HG02981 (cell line): Measurements from ENCODE around the gene MYH16.
"Not testable (repeated sequence)": the region's sequence is repeated elsewhere in the genome, so short reads cannot be mapped to it uniquely, and the experiment has no call there.

Experiments used
- ATAC-seq: cut with Tn5 transposase; IDR thresholded peaks from one replicate; pipeline ENCODE4 v1.9.1; 2021; ENCODE audit warnings: mild to moderate bottlenecking, moderate library complexity; ENCODE audit not compliant: unreplicated experiment

Gene MYH16

DNA sequence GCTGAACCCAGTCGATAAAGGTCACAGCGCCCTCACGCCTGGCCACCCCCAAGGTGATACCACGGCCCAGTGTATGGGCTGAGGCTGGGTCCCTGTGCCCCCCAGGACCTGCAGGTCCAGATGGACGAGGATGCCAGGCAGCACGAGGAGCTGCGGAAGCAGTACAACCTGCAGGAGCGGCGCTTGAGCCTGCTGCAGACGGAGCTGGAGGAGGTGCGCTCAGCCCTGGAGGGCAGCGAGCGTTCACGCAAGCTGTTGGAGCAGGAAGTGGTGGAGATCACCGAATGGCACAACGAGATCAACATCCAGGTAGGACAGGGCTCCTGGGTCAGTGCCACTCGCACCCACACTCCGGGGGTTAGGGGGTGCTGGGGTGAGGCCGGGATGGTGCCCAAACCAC is 28.9 kb downstream of the MYH16 start:
- ATAC-seq = no peak

DNA sequence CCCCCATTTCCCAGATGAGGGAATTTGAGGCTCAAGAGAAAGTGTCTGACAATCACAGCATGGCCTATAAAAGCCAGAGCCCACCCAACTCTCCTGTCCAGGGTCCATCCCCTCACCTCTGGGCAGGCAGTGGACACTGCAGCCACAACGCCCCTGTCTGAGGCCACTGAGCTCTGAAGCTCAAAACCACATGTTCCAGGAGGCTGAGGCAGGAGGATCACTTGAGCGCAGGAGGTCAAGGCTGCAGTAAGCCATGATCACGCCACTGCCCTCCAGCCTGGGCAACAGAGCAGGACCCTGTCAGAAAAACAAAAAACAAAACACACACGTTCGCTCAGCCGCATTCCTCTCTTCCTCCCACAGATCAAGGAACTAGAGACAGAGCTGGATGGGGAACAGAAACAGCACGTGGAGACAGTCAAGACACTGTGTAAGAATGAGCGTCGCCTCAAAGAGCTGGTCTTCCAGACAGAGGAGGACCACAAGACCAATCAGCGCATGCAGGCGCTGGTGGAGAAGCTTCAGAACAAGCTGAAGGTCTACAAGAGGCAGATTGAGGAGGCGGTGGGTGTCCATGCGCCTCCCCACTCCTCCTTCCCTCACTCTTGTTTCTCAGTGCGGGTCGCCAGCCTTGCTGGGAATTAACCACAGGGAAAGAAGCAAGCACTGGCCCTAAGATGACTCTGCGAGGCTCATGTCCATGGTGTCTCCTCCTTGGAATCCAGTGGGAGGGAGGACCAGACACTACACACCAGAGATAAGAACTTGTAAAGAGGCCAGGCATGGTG is 33.0 kb downstream of the MYH16 start:
- no peak for ATAC-seq

DNA sequence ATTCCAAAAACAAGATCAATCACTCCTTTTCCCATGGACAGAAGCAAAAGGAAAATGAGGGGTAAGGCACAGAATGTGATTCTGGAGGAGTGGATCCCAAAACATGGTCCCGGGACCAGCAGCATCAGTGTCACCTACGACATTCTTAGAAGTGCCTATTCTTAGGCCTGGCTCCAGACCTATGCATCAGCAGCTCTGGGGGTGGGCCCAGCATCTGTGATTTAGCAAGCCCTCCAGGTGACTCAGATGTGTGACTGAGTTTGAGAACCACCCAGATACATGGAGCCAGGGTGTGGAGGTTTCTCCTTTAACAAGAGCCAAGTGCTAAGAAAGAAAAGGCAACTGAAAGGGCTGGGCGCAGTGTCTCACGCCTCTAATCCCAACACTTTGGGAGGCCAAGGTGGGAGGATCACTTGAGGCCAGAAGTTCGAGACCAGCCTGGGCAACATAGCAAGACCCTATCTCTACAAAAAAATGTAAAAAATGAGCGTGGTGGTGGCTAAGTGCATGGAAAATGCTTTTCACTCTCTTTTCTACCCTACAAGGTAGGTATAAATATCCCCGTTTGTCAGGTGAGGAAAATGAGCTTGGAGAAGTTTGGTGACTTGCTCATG is 35.9 kb downstream of the MYH16 start:
- no peak for ATAC-seq

DNA sequence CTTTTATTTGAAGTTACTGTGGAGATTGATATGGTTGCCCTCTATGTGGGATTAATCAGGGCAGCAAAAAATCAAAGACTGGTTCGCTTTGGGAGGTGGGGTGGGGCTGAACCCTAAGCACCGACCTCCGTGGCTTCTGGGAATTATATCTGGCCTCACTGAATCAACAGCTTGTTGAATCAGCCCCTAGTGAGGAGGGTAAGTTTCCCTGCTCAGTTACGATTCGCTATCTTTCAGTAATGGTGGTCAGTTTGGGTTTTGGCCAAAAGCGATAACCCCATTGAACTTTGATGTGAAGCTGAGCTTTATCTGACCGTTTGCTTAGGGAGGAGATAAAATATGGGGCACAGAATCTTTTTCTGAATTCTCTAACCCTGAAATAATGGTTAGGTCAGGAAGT is 36.5 kb downstream of the MYH16 start:
- no peak for ATAC-seq

DNA sequence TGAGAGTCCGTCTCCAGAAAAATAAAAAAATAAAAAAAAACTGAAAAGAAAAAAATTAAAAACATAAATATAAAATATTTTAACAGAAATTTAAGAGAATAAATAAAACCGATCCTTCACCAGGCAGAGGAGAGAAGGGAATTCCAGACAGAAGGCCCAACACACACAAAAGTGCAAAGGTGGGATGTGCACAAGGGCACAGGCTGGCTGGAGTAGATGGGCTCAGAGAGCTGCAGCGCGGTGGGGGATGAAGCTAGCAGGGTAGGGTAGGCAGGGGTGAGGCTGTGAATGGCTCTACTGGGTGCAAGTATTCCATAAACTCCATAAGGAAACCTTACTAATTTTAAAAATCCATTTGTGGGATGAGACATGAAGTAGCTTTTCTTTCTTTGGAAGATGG is 37.4 kb downstream of the MYH16 start:
- no peak for ATAC-seq

DNA sequence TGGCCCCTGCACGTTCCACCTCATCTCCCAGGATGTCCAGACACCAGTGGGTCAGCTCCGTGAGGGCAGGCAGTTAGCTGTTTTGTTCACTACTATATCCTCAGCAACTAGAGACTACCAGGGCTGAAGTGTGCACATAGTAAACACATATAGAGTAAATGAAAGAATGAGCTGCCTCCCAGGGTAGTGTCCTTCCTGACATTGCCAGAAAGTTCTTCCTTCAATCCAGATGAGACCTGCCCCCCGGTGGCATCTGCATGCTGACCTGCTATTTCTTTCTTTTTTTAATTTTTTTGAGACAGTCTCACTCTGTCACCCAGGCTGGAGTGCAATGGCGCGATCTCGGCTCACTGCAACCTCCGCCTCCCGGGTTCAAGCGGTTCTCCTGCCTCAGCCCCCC is 39.1 kb downstream of the MYH16 start:
- ATAC-seq = no peak

DNA sequence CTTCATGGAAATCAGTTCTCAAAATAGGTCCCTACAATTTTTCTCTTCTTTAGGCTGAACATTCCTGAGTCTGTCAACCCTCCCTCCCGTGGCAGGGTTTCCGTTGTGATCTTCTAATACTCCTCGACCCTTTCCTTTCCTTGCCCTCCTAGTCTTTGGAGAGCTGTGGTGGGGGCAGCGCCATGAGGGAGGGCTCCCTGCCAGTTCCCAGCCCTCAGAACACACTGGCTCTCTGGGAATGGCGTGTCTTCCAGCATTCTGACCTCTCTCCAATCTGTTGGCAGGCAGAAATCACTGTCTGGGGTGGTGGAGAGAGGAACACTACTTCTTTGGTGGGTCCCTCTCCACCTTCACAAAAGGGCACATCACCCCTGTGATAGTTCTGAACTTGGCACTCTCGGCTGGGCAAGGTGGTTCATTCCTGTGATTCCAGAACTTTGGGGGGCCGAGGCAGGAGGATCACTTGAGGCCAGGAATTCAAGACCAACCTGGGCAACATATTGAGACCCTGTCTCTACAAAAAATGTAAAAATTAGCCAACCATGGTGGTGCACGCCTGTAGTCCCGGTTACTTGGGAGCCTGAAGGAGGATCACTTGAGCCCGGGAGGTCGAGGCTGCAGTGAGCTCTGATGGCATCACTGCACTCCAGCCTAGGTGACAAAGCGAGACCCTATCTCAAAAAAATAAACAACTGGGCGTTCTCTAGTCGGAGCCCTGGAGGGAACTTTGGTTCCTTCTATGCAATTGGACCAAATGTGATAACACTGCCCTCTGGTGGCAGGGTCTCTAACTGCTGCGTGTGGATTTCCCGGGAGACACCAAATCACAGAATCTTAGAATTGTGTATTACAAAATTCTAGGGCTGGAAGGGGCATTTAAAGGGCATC is 39.9 kb downstream of the MYH16 start:
- ATAC-seq = no peak

DNA sequence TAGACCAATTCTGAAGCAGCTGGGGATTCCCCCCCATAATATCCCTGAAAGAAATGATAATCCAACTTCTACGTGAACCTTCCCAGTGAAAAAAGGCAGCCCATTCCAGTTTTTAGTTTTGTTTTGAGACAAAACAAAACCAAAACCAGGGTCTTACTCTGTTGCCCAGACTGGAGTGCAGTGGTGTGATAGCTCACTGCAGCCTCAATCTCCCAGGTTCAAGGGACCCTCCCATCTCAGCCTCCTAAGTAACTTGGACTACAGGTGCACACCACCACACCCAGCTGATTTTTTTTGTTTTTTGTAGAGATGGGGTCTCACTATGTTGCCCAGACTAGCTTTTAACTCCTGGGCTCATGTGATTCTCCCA is 40.5 kb downstream of the MYH16 start:
- ATAC-seq = no peak

DNA sequence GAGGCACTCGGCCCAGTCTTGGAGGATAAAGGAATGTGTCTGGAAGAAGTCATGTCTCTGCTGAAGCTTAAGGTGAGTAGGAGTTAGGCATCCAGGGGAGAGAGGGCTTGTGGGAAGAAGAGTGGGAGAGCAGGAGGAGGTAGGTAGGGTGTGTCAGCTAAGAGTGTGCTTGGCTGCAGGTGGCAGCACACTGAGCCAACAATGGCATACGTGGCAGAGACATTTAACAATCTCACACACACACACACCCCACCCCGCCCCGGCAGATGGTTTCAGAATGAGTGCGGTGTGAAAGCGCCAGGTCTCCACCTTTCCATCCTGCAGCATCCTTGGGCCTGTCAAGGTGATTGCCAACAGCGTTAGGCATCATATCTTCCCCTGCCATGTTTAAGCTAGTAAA is 41.9 kb downstream of the MYH16 start:
- ATAC-seq = no peak

DNA sequence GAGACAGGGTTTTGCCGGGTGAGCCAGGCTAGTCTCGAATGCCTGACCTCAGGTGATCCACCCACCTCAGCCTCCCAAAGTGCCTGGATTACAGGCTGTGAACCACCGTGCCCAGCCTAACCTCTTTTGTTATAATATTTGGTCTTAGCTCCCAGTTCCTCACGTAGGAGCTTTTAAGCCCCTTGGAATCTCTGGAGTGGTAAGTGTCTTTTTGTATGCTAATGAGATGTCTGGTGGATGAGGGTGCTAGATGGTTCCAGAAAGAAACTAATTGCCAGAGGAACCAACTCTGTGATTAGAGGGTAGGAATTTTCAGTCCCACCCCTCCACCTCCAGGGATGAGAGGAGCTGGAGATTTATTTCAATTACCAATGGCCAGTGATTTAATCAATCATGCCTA is 47.7 kb downstream of the MYH16 start:
- ATAC-seq = no peak

DNA sequence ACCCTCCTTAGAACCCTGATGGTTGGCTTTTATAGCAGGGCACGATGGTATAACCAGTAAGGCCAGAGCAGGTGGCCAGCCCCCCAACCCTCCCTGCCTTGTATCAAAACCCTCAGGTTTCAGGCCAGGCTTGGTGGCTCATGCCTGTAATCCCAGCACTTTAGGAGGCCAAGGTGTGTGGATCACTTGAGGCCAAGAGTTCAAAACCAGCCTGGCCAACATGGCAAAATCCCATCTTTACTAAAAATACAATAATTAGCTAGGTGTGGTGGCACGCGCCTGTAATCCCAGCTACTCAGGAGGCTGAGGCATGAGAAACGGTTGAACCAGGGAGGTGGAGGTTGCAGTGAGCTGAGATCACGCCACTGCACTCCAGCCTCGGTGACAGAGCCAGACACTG is 50.0 kb downstream of the MYH16 start:
- not testable (repeated sequence) for ATAC-seq

DNA sequence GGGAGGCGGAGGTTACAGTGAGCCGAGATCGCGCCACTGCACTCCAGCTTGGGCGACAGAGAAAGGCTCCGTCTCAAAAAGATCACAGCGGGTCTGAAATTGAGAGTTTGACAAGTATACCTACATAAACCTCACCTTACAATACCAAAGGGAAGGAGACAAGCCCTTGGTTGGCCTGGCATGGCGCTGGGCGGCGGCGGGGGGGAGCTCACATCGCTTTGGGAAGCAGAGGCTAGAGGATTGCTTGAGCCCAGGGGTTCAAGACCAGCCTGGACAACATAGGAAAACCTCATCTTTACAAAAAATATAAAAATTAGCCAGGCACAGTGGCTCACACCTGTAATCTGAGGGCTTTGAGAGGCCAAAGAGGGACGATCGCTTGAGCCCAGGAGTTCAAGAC is 51.9 kb downstream of the MYH16 start:
- no peak for ATAC-seq

DNA sequence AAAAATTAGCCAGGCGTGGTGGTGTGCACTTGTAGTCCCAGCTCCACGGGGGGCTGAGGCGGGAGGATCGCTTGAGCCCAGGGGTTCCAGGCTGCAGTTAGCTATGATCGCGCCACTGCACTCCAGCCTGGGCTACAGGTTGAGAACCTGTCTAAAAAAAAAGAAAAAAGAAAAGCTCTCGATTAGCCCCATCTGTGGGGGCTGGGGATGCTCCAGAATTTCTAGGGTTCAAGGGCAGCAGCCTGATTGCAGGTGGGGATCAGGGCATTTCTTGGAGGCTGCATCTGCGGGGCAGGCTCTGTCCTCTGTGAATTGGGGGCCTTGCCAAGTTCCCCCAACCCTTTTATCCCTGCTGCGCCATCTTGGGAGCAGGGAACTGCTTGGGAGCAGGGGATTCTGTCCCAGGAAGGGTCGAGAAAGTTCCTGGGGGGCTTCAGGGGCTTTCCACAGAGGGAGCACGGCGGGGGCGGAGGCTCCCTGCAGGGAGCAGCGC is 52.4 kb downstream of the MYH16 start:
- ATAC-seq = no peak

DNA sequence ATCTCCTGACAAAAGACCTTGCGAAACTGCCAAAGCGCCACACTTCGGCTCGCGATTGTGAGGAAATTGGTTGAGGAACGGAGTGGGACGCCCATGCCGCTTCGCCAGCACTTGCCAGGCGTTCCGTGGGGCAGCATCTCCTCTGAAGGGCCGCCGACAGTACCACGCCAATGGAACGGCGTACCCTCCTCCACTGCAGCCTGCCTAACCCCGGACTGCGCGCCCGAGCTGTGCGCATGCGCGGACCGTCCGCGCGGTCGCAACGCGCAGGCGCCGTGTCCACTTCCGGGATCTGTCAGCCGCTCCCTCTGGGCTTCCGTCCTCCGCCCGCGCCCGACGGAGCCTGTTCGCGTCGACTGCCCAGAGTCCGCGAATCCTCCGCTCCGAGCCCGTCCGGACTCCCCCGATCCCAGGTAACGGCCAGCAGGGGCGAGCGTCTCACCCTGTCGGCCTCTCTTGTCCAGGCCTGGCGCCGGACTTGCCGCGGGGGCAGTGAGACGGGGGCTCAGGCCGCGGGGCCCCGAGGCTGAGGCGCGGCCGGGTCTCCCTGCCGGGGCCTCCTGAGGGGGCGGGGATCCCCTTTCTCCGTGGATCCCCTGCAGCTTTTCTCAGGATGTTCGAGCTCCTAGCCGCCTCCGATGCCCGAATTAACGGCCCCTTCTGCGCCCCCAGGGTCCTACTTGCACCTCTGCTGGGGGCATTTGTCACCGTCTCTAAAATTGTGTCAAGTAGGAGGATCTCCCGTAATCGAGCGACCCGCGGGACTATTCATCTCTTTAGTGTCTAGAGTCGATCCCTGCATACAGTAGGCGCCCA is 53.2 kb downstream of the MYH16 start, which contains the start of gene ARPC1A:
Gene ARPC1A, plus strand, starts transcription at position 307 of the 816 bp plus-strand sequence. CDS start 7,456 bp downstream, outside the sequence.
- peak; percentile 84 for ATAC-seq

DNA sequence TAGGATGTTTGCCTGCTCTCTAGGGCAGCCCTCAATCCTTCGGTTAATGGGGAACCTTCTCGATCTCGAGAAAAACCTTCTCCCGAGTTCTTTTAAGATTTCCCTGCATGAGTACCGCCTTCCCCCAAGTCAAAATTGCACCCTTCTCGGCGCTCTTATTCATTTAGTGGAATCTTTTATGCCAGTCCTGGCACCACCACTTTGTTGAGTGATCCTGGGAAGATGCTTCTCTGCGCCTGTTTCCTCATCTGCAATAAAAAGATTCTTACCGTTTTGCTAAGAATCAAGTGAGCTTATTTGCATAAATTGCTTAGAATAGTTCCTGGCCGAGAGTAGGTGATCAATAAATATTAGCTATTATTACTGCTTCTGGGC is 53.8 kb downstream of the MYH16 start:
- no peak for ATAC-seq

DNA sequence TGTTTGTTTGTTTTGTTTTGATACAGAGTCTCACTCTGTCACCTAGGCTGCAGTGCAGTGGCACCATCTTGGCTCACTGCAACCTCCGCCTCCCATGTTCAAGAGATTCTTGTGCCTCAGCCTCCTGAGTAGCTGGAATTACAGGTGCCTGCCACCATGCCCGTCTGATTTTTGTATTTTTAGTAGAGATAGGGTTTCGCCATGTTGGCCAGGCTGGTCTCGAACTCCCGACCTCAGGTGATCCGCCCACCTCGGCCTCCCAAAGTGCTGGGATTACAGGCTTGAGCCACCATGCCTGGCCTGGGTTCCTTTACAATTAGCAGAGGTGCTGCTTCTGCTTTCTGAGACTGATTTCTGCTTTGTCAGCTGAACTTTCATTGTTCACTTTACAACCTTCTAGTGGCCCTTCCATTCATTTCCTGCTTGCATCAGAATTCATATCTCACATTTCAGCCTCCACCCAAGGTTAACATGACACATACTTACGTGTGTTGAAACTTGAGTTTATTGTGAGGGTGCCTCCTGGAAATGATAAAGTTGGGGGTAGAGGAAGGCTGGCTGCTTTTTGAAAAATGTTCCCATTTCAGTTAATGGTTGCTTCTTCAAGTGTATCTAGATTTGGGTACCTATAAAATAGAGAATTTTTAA is 57.8 kb downstream of the MYH16 start:
- ATAC-seq = not testable (repeated sequence)

DNA sequence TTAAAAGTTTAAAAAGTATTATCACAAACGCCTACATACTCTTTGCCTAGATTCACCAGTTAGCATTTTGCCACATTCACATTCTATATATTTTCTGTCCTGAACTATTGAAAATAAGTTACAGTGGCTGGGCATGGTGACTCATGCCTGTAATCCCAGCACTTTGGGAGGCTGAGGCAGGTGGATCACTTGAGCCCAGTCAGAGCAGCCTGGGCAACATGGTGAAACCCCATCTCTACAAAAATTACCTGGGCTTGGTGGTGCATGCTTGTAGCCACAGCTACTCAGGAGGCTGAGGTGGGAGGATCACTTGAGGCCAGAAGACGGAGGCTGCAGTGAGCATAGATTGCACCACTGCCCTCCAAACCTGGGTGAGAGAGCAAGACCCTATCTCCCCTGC is 58.4 kb downstream of the MYH16 start:
- ATAC-seq = no peak

DNA sequence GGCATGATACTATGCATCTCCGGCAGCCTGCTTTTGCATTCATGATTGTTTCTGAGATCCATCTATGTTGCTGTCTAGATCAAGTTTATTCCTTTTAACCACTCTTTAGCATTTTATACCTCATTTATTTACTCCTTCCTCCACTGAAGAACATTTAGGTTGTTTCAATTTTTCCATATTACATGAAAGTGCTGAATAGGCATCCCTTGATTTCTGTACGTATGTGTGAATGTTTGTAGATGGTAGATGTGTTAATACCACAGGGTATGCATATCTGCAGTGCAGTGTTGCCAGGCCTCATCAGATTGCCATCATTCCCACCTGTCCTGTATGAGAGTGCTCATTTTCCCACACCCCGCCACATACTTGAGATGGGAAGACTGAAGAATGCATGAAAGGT is 67.0 kb downstream of the MYH16 start:
- ATAC-seq = no peak

DNA sequence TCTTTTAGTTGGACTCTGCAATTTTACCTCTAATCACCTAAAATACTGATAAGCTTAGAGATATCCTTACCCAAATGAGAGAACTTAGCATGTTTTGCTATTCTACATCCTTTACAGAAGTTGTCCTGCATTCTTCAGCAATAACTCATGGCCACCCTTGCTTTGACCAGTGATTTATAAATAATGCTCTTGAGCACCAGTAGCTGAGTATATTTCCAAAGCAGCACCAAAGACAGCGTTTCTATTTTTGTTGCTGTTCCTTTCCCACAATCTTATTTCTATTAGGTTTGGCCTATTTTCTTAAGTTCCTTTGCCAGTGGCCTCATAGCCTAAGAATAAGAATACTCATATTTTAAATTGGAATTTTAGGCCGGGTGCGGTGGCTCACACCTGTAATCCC is 68.0 kb downstream of the MYH16 start:
- no peak for ATAC-seq

DNA sequence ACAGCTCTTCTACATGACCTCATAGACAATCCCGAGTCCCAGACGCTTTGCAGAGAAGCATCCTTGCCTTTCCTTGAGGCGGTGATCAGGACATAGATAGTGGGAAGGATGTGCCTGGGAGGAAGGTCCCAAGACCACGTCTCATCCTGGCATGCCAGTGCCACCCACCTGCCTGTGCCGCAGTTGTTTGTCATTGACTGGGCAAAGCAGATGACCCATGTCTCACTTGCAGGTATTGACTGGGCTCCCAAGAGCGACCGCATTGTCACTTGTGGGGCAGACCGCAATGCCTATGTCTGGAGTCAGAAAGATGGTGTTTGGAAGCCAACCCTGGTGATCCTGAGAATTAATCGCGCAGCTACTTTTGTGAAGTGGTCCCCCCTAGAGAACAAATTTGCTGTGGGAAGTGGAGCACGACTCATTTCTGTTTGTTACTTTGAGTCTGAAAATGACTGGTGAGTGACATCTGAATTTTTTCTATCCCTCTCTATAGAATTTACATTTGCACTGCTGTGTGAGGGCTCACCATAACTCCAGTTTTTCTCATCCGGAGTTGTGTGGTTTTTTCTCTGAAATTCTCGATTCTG is 71.5 kb downstream of the MYH16 start:
- ATAC-seq = no peak
